Measurements from ENCODE around the gene ENTHD1. TPM values are rescaled to one million over a fixed set of nuclear protein-coding genes. Genes with fewer than 3 reads are reported as not detected.

ENTHD1 gene
- total and polyA plus RNA-seq, 10 of the 15 experiments (the other 5 are each of a cell fraction or from before 2014, with no cell fraction given), result 0.09 to 0.52 (median 0.21) TPM; not detected in 1

- TF ChIP-seq MAX (IDR thresholded peaks at IDR 0.05; ENCODE audit: low read depth, low read length) (no peak), POLR2AphosphoS5 (IDR thresholded peaks at IDR 0.05; ENCODE audit: low read length) (no peak)
Observed at GRCh38 chr22:39700565-39700964, 193.0 kb downstream of the ENTHD1 start (continued).

GRCh38 chr22:39699631-39700360, 193.8 kb downstream of the ENTHD1 start:
- Histone ChIP-seq H3K27me3 (replicated peaks in 1 of 2; ENCODE audit: control insufficient read depth in 2 of 2, insufficient read depth in 2 of 2, low read length in 1 of 2) (peaks cover 1 to 10% of the 10 kb centered on the region in 2 experiments; a peak in 3 of 4 replicates), H4K20me1 (ENCODE audit: control insufficient read depth, insufficient read depth) (no peaks in the 10 kb centered on the region), H3K4me1 (ENCODE audit: control insufficient read depth, insufficient read depth, low read length) (no peaks in the 10 kb centered on the region), H3K36me3 (ENCODE audit: control insufficient read depth in 2 of 2, insufficient read depth in 2 of 2, low read length in 1 of 2) (no peaks in the 10 kb centered on the region), H3K9me3 (replicated peaks; ENCODE audit: control insufficient read depth, insufficient read depth, low read length) (no peaks in the 10 kb centered on the region), H2AFZ (ENCODE audit: control insufficient read depth, low read depth, low read length) (no peak overlapping the region), H3K9ac (ENCODE audit: control insufficient read depth, insufficient read depth, low read length) (no peak overlapping the region), H3K4me3 (no peak overlapping the region), H3K27ac (ENCODE audit: control insufficient read depth, insufficient read depth) (no peak overlapping the region), H3K79me2 (ENCODE audit: control insufficient read depth, insufficient read depth, low read length) (no peaks in the 10 kb centered on the region), H3K4me2 (ENCODE audit: control insufficient read depth, insufficient read depth) (no peak overlapping the region)
- BruUV-seq (replicated peaks), result no TSS peak
- DNase-seq (ENCODE audit: low read depth, low spot score) (no peak), FAIRE-seq (no peak), ATAC-seq (no peak)
- SMC1A ChIA-PET (ENCODE audit: uncharacterized antibody, unreplicated experiment), result no interaction called here
- TF ChIP-seq HDGF (IDR thresholded peaks at IDR 0.05) (no peak), E4F1 (IDR thresholded peaks at IDR 0.05; ENCODE audit: borderline replicate concordance, partially characterized antibody) (no peak), CBFB (IDR thresholded peaks at IDR 0.05; ENCODE audit: low read depth) (no peak), CHD4 (IDR thresholded peaks at IDR 0.05) (no peak), BRCA1 (IDR thresholded peaks at IDR 0.05; ENCODE audit: low read depth, low read length) (no peak), YBX1 (IDR thresholded peaks at IDR 0.05) (no peak), HCFC1 (IDR thresholded peaks at IDR 0.05; ENCODE audit: low read length) (no peak), SUZ12 (IDR thresholded peaks at IDR 0.05; ENCODE audit: unreplicated experiment) (no peak)
- TF ChIP-seq, protein P1, sequence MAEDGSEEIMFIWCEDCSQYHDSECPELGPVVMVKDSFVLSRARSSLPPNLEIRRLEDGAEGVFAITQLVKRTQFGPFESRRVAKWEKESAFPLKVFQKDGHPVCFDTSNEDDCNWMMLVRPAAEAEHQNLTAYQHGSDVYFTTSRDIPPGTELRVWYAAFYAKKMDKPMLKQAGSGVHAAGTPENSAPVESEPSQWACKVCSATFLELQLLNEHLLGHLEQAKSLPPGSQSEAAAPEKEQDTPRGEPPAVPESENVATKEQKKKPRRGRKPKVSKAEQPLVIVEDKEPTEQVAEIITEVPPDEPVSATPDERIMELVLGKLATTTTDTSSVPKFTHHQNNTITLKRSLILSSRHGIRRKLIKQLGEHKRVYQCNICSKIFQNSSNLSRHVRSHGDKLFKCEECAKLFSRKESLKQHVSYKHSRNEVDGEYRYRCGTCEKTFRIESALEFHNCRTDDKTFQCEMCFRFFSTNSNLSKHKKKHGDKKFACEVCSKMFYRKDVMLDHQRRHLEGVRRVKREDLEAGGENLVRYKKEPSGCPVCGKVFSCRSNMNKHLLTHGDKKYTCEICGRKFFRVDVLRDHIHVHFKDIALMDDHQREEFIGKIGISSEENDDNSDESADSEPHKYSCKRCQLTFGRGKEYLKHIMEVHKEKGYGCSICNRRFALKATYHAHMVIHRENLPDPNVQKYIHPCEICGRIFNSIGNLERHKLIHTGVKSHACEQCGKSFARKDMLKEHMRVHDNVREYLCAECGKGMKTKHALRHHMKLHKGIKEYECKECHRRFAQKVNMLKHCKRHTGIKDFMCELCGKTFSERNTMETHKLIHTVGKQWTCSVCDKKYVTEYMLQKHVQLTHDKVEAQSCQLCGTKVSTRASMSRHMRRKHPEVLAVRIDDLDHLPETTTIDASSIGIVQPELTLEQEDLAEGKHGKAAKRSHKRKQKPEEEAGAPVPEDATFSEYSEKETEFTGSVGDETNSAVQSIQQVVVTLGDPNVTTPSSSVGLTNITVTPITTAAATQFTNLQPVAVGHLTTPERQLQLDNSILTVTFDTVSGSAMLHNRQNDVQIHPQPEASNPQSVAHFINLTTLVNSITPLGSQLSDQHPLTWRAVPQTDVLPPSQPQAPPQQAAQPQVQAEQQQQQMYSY (CRISPR knock-in tag; IDR thresholded peaks at IDR 0.05), result no peak
- RAD21 ChIA-PET (ENCODE audit: unreplicated experiment), result no interaction called here
- whole genome bisulfite sequencing (ENCODE audit: insufficient coverage, insufficient replicate concordance, low lambda C conversion rate, missing lambda C conversion rate), result 47% methylated on average over 19 of the region's 19 CpGs
- intact Hi-C loops (cut with micrococcal nuclease; ENCODE audit: unreplicated experiment) (no loop called here), in situ Hi-C loops (cut with MboI) (no loop called here)
- CTCF ChIA-PET, result no interaction called here
- POLR2A ChIA-PET, result no interaction called here

All from GM12878 (cell line).